Prostate gland (tissue), 2 donors: ENCODE measurements around the gene NLN.

Experiments used
- CTCF ChIP-seq, 4 experiments: fragments of 200-600 bp in 2 of 4; fragments of 450-650 bp in 2 of 4; sonication (generic) in 2 of 4; IDR thresholded peaks; 1 replicate in 3 of 4; 2 replicates in 1 of 4; pipeline ENCODE4 v1.5.1; 2016 to 2019; ENCODE audit warnings: antibody characterized with exemption in 4 of 4, mild to moderate bottlenecking in 2 of 4, moderate library complexity in 2 of 4
- POLR2A ChIP-seq: fragments of 450-650 bp; IDR thresholded peaks from one replicate; pipeline ENCODE4 v1.6.1; 2016; ENCODE audit warnings: antibody characterized with exemption, mild to moderate bottlenecking
- POLR2AphosphoS5 ChIP-seq: sonication (generic); formaldehyde crosslinking; IDR thresholded peaks from one replicate; pipeline ENCODE4 v1.6.1; 2017; ENCODE audit warnings: antibody characterized with exemption

GRCh38 chr5:65858316-65858715, 136.3 kb downstream of the NLN start:
- TF ChIP-seq CTCF (IDR thresholded peaks at IDR 0.05) (no peak), POLR2AphosphoS5 (no peak), POLR2A (no peak)
